ENCODE results near the gene LIN37. TPM values are rescaled to one million over a fixed set of nuclear protein-coding genes. Genes with fewer than 3 reads are reported as not detected.
"Not testable (repeated sequence)": the region's sequence is repeated elsewhere in the genome, so short reads cannot be mapped to it uniquely, and the experiment has no call there.

LIN37 gene
- polyA plus RNA-seq, 12 donors, result 5.3 to 11.3 (median 9.5) TPM; not detected in 2

DNA sequence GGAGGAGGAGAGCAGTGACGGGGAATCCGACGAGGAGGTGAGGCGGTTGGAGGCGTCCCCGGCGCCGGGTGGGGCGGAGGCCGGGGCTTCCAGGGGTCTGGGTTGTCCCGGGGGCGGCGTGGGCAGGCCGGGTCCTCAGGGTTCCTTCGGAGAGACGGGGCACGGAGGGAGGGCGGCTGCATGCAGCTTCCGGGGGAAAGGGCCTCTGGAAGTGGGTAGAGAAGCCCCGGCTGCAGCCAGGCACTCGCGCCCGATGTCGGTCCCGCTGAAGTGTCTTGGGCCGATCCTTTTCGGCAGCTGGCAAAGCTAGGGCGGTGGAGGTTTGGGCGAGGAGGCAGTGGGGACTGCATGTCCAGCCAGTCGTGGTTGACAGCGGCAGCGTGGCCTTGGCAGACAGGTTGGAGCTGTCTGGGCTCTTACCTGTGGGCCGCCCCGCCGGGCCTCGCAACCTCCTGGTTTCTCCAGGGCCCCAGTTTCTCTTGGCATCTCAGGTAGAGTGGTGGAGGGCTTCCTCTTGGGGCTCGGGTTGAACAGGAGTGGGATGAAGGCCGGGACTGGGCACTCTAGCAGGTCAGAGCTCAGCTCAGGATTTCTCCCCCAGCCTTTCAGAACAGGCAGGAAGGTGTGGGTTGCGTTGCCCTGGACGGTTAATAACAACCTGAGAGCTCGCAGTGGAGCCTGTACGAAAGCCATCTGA is 29.9 kb upstream of the LIN37 start:
- no peak for DNase-seq

GRCh38 chr19:35719402-35720162 is 28.8 kb upstream of the LIN37 start:
- DNase-seq, result no peak

- DNase-seq, result no peak
Observed at GRCh38 chr19:35720163-35720524, 28.2 kb upstream of the LIN37 start.

- no peak for DNase-seq
Observed at GRCh38 chr19:35720648-35721047, 27.7 kb upstream of the LIN37 start.

DNA sequence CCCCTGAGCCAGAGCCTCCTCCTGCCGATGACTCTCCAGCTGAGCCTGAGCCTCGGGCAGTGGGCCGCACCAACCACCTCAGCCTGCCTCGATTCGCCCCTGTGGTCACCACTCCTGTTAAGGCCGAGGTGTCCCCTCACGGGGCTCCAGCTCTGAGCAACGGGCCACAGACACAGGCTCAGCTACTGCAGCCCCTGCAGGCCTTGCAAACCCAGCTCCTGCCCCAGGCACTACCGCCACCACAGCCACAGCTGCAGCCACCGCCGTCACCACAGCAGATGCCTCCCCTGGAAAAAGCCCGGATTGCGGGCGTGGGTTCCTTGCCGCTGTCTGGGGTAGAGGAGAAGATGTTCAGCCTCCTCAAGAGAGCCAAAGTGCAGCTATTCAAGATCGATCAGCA is 27.0 kb upstream of the LIN37 start:
- no peak for DNase-seq

- DNase-seq, result no peak
Observed at GRCh38 chr19:35722461-35722860, 25.9 kb upstream of the LIN37 start.

- DNase-seq, result no peak
Observed at GRCh38 chr19:35722897-35723296, 25.5 kb upstream of the LIN37 start.

GRCh38 chr19:35723671-35724070 is 24.7 kb upstream of the LIN37 start:
- DNase-seq, result no peak

- not testable (repeated sequence) for DNase-seq
Observed at GRCh38 chr19:35724132-35724531, 24.2 kb upstream of the LIN37 start.

DNA sequence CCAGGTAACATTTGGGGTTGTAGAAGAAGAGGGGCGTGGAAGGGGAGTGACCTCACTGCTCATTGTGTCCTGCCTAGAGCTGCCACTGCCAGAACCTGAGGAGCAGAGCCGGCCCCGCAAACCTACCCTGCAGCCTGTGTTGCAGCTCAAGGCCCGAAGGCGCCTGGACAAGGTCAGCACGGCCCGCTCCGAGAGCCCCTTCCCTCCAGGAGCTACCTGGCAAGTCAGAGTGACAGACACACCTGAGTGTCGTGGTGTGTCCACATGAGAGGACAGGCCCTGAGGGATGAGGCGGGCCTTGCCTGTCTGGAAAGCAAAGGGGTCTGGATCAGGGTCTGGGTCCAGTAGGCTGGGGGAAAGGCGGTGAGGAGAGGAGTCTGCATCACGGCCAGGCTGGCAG is 23.8 kb upstream of the LIN37 start:
- no peak for DNase-seq

DNA sequence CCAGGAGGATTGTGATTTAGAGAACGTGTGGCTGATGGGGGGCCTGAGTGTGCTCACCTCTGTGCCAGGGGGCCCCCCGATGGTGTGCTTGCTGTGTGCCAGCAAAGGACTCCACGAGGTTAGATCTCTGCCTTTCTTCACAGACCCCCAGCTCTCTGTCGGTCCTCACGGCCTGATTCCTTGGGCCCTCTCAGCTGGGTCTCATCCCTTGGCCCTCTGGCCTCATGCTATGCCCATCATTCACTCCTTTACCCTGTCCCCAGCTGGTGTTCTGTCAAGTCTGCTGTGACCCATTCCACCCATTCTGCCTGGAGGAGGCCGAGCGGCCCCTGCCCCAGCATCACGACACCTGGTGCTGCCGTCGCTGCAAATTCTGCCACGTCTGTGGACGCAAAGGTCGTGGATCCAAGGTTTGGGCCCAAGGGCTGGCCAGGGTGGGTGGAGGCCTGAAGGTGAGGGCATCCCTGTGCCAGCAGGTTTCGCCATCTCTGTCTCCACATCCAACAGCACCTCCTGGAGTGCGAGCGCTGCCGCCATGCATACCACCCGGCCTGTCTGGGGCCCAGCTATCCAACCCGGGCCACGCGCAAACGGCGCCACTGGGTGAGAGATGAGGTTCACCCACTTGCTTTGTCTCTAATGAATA is 23.0 kb upstream of the LIN37 start:
- DNase-seq, result no peak

- no peak for DNase-seq
Observed at GRCh38 chr19:35727053-35727955, 21.1 kb upstream of the LIN37 start.

DNA sequence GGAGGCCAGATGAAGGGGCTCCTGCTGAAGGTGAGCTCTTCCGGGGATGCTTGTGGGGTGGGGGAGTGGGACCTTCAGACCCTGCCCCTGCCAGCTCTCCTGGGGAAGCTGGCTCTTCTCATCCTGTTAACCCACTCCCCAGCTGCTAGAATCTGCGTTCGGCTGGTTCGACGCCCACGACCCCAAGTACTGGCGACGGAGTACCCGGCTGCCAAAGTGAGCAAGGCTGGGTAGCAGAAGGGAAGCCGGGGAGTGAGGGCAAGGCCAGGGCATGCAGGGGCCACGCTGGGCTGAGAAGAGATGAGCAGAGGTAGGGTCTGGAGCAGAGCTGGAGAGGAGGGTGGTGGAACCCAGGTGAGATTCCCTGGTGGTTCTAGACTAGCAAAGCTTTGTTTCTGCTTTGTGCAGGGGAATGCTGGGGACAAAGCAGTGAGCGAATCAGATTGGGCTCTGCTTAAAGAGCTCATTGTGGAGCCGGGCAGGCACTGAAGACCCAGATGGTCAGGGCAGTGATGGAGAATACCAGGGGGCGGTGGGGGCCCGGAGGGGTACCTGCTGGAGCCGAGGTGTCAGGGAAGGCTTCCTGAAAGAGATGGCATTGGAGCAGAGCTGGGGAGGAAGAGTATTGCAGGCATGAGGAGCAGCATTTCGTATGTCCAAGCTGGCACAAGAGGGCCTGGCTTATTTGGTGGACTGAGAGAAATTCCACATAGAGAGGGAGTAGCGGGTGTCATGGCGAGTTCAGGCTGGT is 20.2 kb upstream of the LIN37 start:
- no peak for DNase-seq

- DNase-seq, result no peak
Observed at GRCh38 chr19:35729021-35729420, 19.4 kb upstream of the LIN37 start.

DNA sequence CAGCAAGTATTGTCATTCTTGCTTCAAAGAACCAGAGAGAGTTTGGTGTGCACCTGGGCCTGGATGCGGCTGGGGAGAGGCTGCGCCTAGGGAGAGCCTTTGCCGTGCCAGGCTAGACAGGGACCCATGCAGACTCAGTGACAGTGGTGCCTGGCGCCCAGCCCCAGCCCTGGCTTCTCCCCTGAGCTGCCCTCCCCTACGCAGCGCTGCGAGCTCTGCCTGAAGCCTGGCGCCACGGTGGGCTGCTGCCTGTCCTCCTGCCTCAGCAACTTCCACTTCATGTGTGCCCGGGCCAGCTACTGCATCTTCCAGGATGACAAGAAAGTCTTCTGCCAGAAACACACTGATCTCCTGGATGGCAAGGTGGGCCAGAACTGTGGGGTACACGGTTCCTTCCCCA is 18.6 kb upstream of the LIN37 start:
- no peak for DNase-seq

- DNase-seq, result no peak
Observed at GRCh38 chr19:35730326-35730725, 18.1 kb upstream of the LIN37 start.

- DNase-seq, result no peak
Observed at GRCh38 chr19:35731353-35731752, 17.0 kb upstream of the LIN37 start.

DNA sequence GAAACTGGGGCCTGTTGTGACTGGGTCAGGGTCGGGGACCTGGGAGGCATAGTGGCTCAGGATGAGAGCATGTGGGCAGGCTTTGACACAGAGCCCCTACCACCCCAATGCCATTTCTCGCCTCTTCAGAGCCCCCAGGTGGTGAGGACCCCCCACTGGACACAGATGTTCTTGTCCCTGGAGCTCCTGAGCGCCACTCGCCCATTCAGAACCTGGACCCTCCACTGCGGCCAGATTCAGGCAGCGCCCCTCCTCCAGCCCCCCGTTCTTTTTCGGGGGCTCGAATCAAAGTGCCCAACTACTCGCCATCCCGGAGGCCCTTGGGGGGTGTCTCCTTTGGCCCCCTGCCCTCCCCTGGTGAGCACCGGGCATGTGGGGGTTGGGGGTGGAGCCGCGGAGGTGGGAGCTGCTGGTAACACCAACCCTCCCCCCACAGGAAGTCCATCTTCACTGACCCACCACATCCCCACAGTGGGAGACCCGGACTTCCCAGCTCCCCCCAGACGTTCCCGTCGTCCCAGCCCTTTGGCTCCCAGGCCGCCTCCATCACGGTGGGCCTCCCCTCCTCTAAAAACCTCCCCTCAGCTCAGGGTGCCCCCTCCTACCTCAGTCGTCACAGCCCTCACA is 16.5 kb upstream of the LIN37 start:
- DNase-seq, result no peak

GRCh38 chr19:35732540-35733179 is 15.7 kb upstream of the LIN37 start:
- no peak for DNase-seq

All from muscle of arm (tissue), 12 donors.